ENCODE data around the gene HTR5A.
"Not testable (repeated sequence)": the region's sequence is repeated elsewhere in the genome, so short reads cannot be mapped to it uniquely, and the experiment has no call there.

Gene HTR5A

GRCh38 chr7:155069992-155070751, at the start of gene HTR5A:
HTR5A (plus strand) TSS chr7:155070324; CDS start chr7:155070900, 576 bp downstream.
- peak; percentile 81 for DNase-seq (ENCODE audit: low read depth)

DNA sequence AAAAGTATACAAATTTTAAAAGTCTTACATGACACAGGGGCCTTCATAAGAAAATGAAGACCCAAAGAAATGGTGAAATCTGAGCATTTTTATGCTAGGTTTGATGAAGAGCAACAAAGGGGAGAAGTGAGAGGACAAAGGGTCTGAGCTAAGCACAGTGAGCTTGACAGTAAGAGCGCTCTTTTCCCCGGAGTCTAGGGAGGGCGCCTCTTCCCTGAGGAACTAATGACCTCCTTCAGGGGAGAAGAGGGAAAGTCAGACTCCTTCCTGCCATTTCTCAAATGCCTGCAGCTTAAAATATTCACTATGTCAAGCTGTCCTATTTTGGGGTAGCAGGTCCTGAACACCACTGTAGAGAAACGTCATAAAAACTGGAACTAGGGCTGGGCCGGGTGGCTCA, 49.1 kb upstream of the HTR5A start:
- no peak for DNase-seq (ENCODE audit: low read depth)

DNA sequence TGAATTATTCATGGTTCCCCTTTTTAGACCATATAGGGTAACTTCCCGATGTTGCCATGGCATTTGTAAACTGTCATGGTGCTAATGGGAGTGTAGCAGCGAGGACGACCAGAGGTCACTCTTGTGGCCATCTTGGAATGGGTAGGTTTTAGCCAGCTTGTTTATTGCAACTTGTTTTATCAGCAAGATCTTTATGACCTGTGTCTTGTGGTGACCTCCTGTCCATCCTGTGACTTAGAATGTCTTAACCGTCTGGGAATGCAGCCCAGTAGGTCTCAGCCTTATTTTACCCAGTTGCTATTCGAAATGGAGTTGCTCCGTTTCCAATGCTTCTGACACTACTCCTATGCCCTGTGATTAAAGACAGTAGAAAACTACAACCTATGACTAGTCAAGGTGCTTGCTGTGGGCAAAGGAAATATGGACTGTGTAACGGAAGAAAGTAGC, 48.4 kb upstream of the HTR5A start:
- DNase-seq (ENCODE audit: low read depth), result peak; percentile 8

DNA sequence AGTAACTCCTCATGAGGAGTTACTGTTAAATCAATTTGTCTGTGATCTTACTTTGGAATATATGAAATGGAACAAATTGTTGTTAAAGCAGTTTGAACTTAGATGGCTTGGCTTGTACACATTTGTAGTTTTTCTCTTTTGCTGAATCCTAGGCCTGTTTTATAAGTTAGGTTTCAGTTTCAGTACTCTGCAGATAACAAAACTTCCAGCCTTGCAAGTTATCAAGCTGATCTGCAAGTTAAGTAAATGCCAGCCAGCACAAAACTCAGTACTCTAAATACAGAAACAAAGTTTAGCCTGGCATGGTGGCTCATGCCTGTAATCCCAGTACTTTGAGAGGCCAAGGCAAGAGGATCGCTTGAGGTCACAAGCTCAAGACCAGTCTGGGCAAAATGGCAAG, 42.2 kb upstream of the HTR5A start:
- DNase-seq (ENCODE audit: low read depth), result no peak

DNA sequence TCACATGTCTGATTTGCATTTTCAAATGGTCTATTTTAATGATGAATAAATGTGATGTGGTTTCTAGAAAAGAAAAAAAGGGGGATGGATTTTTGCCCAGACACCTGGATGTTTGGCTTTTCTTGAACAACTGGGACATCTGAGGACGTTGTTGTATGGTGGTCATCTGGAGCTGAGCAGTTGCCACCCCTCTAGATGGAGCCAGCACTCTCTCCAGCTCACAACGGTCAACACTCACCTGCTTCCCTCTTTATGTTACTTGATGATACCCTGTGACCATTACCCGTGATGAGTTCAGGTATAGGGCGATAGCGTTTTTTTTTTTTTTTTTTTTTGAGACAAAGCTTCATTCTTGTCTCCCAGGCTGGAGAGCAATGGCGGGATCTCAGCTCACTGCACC, 37.1 kb upstream of the HTR5A start:
- no peak for DNase-seq (ENCODE audit: low read depth)

DNA sequence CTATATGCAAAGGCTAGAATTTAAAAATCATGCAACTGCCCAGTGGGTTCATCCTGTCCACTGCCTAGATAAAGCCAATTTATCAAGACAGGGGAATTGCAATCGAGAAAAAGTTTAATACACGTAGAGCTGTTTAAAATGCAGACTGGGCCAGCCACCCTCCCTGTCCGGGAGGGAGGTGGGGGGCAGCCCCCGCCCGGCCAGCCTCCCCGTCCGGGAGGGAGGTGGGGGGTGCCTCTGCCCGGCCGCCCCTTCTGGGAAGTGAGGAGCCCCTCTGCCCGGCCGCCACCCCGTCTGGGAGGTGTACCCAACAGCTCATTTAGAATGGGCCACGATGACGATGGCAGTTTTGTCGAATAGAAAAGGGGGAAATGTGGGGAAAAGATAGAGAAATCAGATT, 35.6 kb upstream of the HTR5A start:
- DNase-seq (ENCODE audit: low read depth), result not testable (repeated sequence)

DNA sequence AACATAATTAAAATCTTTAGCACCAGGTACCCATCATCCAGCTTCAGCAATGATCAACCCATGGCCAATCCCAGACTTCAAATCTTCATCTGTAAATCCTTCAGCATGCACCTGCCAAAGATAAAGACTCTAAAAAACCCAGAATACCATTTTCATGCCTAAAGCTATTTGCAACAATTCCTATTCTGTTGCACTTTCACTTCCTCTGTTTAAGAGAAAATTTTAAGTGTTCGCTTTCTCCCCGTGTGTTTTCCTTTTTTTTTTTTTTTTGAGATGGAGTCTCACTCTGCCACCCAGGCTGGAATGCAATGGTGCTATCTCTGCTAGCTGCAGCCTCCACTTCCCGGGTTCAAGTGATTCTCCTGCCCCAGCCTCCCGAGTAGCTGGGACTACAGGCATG, 31.8 kb upstream of the HTR5A start:
- DNase-seq (ENCODE audit: low read depth), result no peak

GRCh38 chr7:155043756-155044155, 26.4 kb upstream of the HTR5A start:
- no peak for DNase-seq (ENCODE audit: low read depth)

- no peak for DNase-seq (ENCODE audit: low read depth)
These were observed 22.1 kb upstream of the HTR5A start for GRCh38 chr7:155048006-155048405.

GRCh38 chr7:155051355-155051754, 18.8 kb upstream of the HTR5A start:
- no peak for DNase-seq (ENCODE audit: low read depth)

- no peak for DNase-seq (ENCODE audit: low read depth)
These were observed 17.1 kb upstream of the HTR5A start for GRCh38 chr7:155053002-155053401.

DNA sequence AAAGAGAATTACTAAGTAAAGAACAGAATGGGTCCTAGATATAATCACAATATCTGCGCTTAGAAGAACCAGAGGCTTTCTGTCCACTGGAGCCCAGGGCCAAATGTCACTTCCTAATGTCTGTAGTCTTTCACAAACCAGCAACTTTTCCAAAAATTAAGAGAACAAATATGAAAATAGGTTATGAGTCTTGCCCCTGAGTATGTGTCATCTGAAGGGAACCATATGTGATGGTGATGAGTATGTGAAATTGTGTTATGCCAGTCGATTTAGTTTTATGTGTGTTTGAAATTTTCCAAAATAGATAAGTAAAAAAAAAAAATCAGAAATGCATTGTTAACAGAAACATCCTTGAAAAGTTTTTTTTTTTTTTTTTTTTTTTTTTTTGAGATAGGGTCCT, 15.4 kb upstream of the HTR5A start:
- no peak for DNase-seq (ENCODE audit: low read depth)

GRCh38 chr7:155057076-155057475, 13.0 kb upstream of the HTR5A start:
- no peak for DNase-seq (ENCODE audit: low read depth)

- DNase-seq (ENCODE audit: low read depth), result no peak
These were observed 11.2 kb upstream of the HTR5A start for GRCh38 chr7:155058896-155059295.

- no peak for DNase-seq (ENCODE audit: low read depth)
These were observed 10.4 kb upstream of the HTR5A start for GRCh38 chr7:155059703-155060102.

DNA sequence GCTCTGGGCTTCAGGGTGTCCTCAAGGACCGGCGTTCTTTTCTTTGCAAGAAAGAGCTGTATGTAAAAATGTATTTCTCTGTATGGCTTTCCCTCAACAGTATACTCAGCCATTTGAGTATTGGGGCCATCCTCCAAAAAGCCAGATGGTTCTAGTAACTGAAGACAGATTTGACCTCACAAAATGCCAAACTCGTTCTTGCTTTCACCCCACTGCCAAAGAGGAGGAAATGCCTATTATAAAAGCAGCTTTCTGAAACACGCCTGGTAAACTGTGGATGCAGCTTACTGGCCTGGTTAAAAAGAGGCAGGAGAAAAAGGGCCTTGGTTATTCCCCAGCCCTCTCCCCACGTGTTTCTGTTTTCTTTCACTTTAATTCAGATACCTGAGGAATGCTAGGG, 7.7 kb upstream of the HTR5A start:
- no peak for DNase-seq (ENCODE audit: low read depth)

DNA sequence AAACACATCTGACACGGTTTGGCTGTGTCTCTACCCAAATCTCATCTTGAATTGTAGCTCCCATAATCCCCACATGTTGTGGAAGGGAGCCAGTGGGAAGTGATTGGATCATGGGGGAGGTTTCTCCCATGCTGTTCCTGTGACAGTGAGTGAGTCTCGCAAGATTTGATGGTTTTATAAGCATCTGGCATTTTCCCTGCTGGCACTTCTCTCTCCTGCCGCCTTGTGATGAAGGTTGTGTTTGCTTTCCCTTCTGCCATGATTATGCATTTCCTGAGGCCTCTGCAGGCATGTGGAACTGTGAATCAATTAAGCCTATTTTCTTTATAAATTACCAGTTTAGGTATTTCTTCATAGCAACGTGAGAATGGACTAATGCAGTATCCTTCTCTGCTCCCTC, 5.9 kb upstream of the HTR5A start:
- DNase-seq (ENCODE audit: low read depth), result no peak

- DNase-seq (ENCODE audit: low read depth), result peak; percentile 64
These were observed 3.6 kb upstream of the HTR5A start for GRCh38 chr7:155066417-155066950.

GRCh38 chr7:155071121-155071651, 1.1 kb downstream of the HTR5A start:
- no peak for DNase-seq (ENCODE audit: low read depth)

DNA sequence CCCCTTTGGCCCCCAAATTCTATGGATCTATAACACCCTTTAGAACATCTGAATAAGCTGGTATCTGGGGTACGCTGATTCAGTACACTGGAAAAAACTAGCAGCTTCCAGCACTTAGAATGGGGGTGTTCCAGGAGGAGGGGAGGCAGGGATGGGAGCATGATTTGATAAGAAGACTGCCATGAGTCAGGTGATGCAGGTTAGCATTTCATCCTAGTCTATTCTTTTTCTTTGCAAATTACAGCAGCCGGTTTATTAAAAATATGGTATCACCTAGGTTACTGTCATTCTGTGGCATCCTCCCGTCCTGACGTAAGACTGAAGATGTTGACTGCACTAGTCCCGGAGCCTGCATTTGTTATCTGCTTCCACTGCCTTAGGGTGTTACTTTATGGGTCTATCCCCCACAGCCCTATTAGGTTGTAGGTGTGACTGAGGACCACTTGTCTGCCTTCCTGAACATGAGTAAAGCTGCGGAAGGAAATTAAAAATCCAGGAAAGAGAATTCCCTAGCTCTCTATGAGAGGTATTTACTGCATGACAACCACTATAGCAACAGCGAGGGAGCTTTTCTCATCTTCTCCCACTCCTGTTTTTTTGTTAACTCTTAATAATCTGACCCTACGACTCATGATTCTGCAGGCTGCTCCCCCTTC, 1.9 kb downstream of the HTR5A start:
- DNase-seq (ENCODE audit: low read depth), result no peak

GRCh38 chr7:155073922-155074321, 3.8 kb downstream of the HTR5A start:
- DNase-seq (ENCODE audit: low read depth), result no peak

DNA sequence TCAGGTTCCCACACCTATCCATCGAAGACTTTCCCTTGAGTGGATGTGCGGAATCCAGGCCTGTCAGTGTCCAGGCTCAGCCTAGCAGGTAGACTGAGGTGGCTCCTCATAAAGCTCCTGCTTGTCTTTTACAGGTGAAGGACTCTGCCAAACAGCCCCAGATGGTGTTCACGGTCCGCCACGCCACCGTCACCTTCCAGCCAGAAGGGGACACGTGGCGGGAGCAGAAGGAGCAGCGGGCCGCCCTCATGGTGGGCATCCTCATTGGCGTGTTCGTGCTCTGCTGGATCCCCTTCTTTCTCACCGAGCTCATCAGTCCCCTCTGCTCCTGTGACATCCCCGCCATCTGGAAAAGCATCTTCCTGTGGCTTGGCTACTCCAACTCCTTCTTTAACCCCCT, 13.9 kb downstream of the HTR5A start:
- DNase-seq (ENCODE audit: low read depth), result no peak

DNA sequence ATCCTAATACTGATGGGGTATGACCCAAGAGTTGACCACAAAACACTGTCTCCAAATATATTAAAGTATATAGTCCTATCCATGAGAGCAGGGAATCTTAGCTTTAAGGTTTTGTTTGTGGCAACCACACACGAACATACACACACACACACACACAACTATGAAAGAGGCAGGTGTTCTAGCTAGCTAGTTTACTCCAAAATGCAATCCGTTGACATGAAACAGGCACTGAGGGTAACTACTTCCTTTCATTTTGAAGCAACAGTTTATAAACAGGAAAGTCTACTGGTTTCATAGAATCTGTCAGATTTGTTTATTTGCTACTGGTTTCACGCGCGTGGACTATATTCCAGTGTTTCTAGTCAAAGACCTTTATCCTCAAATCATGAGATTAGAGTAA, 14.8 kb downstream of the HTR5A start:
- no peak for DNase-seq (ENCODE audit: low read depth)
